CD4-positive, alpha-beta T cell (primary cell): Measurements from ENCODE around the gene NCAPD2. TPM values are rescaled to one million over a fixed set of nuclear protein-coding genes. Genes with fewer than 3 reads are reported as not detected.

ENCODE experiments used
- ATAC-seq: fragments of 200-7000 bp; cut with Tn5 transposase; one replicate; pipeline ENCODE4 v1.10.0; 2022; ENCODE audit warnings: mild to moderate bottlenecking; ENCODE audit not compliant: poor library complexity
- CTCF ChIA-PET: fragments of 350-600 bp; sonication (Branson Sonifier 250); formaldehyde crosslinking; loops from one replicate; lab custom pipeline; 2021; ENCODE audit warnings: antibody characterized with exemption, inconsistent platforms; lab: Charles Lee
- POLR2A ChIA-PET: fragments of 350-600 bp; sonication (Branson Sonifier 250); formaldehyde crosslinking; loops from one replicate; lab custom pipeline; 2021; ENCODE audit warnings: antibody characterized with exemption, inconsistent platforms; lab: Charles Lee
- DNase-seq, 14 experiments: peaks; one replicate each; pipeline ENCODE4 v3.0.0-alpha.2; 2013 to 2020; ENCODE audit warnings: mixed read lengths in 2 of 14
- H3K27ac ChIP-seq, 2 donors: one replicate each; pipeline versions ENCODE4 v1.5.1 to v1.7.0; 2013; ENCODE audit warnings: low read length in 2 of 2, low read depth in 1 of 2, mild to moderate bottlenecking in 1 of 2
- H3K27me3 ChIP-seq, 2 experiments: 1 replicate in 1 of 2; 2 replicates in 1 of 2; pipeline versions ENCODE4 v1.6.1 to v1.7.0; 2013; ENCODE audit warnings: low read length in 2 of 2, control low read depth in 1 of 2, mild to moderate bottlenecking in 1 of 2, moderate library complexity in 1 of 2; ENCODE audit not compliant: insufficient read depth in 2 of 2, control insufficient read depth in 1 of 2
- H3K36me3 ChIP-seq: one replicate; pipeline ENCODE4 v1.6.1; 2013; ENCODE audit warnings: low read length, control low read depth; ENCODE audit not compliant: insufficient read depth
- H3K4me1 ChIP-seq: one replicate; pipeline ENCODE4 v1.6.1; 2013; ENCODE audit warnings: low read length, control low read depth; ENCODE audit not compliant: insufficient read depth
- H3K4me3 ChIP-seq: one replicate; pipeline ENCODE4 v1.5.1; 2013; ENCODE audit warnings: mild to moderate bottlenecking, low read length, moderate library complexity
- H3K9me3 ChIP-seq, 2 experiments: 1 replicate in 1 of 2; 2 replicates in 1 of 2; pipeline versions ENCODE4 v1.6.1 to v1.7.0; 2013; ENCODE audit warnings: low read length in 2 of 2, mild to moderate bottlenecking in 2 of 2, control low read depth in 1 of 2, moderate library complexity in 1 of 2; ENCODE audit not compliant: control insufficient read depth in 1 of 2, insufficient read depth in 1 of 2
- H3K27ac Mint-ChIP-seq: one replicate; pipeline ENCODE4 v1.8.0; 2020; ENCODE audit warnings: mixed read lengths
- H3K27me3 Mint-ChIP-seq: one replicate; pipeline ENCODE4 v1.8.0; 2021; ENCODE audit warnings: mixed read lengths
- H3K36me3 Mint-ChIP-seq: one replicate; pipeline ENCODE4 v1.8.0; 2021; ENCODE audit warnings: low read depth, mixed read lengths
- H3K4me1 Mint-ChIP-seq: one replicate; pipeline ENCODE4 v1.8.0; 2021; ENCODE audit warnings: low read depth, mixed read lengths
- H3K4me3 Mint-ChIP-seq: one replicate; pipeline ENCODE4 v1.8.0; 2020; ENCODE audit warnings: mild to moderate bottlenecking, mixed read lengths
- H3K9me3 Mint-ChIP-seq: one replicate; pipeline ENCODE4 v1.8.0; 2020; ENCODE audit warnings: mixed read lengths
- CTCF ChIP-seq: fragments of 200-600 bp; IDR thresholded peaks from one replicate; pipeline ENCODE4 v1.8.0; 2022; ENCODE audit warnings: antibody characterized with exemption, mild to moderate bottlenecking
- intact Hi-C, 2 experiments: fragments of 100-400 bp; cut with DNase I in 1 of 2; cut with micrococcal nuclease in 1 of 2; formaldehyde crosslinking; loops; one replicate each; pipeline versions ENCODE4 v1.15.1 to v1.9.0; 2023 to 2025; cut with DNase I, micrococcal nuclease
- total RNA-seq, 174 experiments: library from RNA in 2 of 174; stranded (reverse) in 2 of 174; gene quantifications; one replicate each; pipeline ENCODE4 v1.2.3 and lab custom pipeline; 2021 to 2026

Gene NCAPD2
- total RNA-seq, 2 experiments from 2014 or later = 13.7 to 14.9 TPM

GRCh38 chr12:6527711-6528110 is 33.8 kb downstream of the NCAPD2 start:
- H3K4me1 ChIP-seq = peaks cover 10% of the 10 kb centered on the region
- ChIA-PET CTCF (no interaction called here), POLR2A (no interaction called here)
- H3K36me3 Mint-ChIP-seq = peaks cover 95% of the 10 kb centered on the region
- H3K4me3 Mint-ChIP-seq = no peak overlapping the region
- intact Hi-C loops = no loop called here
- TF ChIP-seq CTCF = no peak
- no peaks in the 10 kb centered on the region for H3K27me3 Mint-ChIP-seq
- peaks cover 10% of the 10 kb centered on the region for H3K4me1 Mint-ChIP-seq
- DNase-seq = no peak
- H3K9me3 Mint-ChIP-seq = no peaks in the 10 kb centered on the region
- H3K36me3 ChIP-seq = peaks cover 85% of the 10 kb centered on the region
- no peaks in the 10 kb centered on the region for H3K9me3 ChIP-seq
- no peak overlapping the region for H3K27ac ChIP-seq
- no peak overlapping the region for H3K4me3 ChIP-seq
- H3K27ac Mint-ChIP-seq = no peak overlapping the region
- no peak for ATAC-seq
- no peaks in the 10 kb centered on the region for H3K27me3 ChIP-seq

- no peak for TF ChIP-seq CTCF
- Histone ChIP-seq H3K27me3 (no peaks in the 10 kb centered on the region), H3K27ac (no peak overlapping the region), H3K36me3 (peaks cover 75% of the 10 kb centered on the region), H3K9me3 (no peaks in the 10 kb centered on the region), H3K4me1 (peaks cover 20% of the 10 kb centered on the region), H3K4me3 (no peak overlapping the region)
- peaks cover 87% of the 10 kb centered on the region for H3K36me3 Mint-ChIP-seq
- POLR2A ChIA-PET = no interaction called here
- intact Hi-C loops = no loop called here
- H3K4me1 Mint-ChIP-seq = peaks cover 18% of the 10 kb centered on the region
- H3K9me3 Mint-ChIP-seq = no peaks in the 10 kb centered on the region
- CTCF ChIA-PET = no interaction called here
- H3K27ac Mint-ChIP-seq = no peak overlapping the region
- H3K4me3 Mint-ChIP-seq = no peak overlapping the region
- no peaks in the 10 kb centered on the region for H3K27me3 Mint-ChIP-seq
- ATAC-seq (no peak), DNase-seq (no peak)
Measured at GRCh38 chr12:6528539-6529235, 34.8 kb downstream of the NCAPD2 start.

- Histone ChIP-seq H3K36me3 (peaks cover 69% of the 10 kb centered on the region), H3K27me3 (no peaks in the 10 kb centered on the region), H3K4me3 (no peak overlapping the region), H3K4me1 (peaks cover 26% of the 10 kb centered on the region), H3K27ac (no peak overlapping the region), H3K9me3 (no peaks in the 10 kb centered on the region)
- no peak for ATAC-seq
- TF ChIP-seq CTCF = no peak
- Mint-ChIP-seq H3K4me1 (peaks cover 23% of the 10 kb centered on the region), H3K9me3 (no peaks in the 10 kb centered on the region), H3K27me3 (no peaks in the 10 kb centered on the region), H3K36me3 (peaks cover 85% of the 10 kb centered on the region), H3K4me3 (no peak overlapping the region), H3K27ac (no peak overlapping the region)
- no peak for DNase-seq
- CTCF ChIA-PET = no interaction called here
- intact Hi-C loops = no loop called here
- POLR2A ChIA-PET = no interaction called here
Measured at GRCh38 chr12:6529291-6529737, 35.4 kb downstream of the NCAPD2 start.
